GM12873 (cell line): Measurements from ENCODE around the gene AHRR.

Source experiments
- CTCF ChIP-seq: IDR thresholded peaks from 2 replicates; pipeline ENCODE4 v1.5.1; 2012; ENCODE audit warnings: low read depth, mild to moderate bottlenecking, moderate library complexity, low read length, control low read depth; ENCODE audit not compliant: insufficient read depth; ENCODE audit errors: missing control alignments

The AHRR gene

GRCh38 chr5:469752-470483, 148.4 kb downstream of the AHRR start:
- TF ChIP-seq CTCF = no peak

DNA sequence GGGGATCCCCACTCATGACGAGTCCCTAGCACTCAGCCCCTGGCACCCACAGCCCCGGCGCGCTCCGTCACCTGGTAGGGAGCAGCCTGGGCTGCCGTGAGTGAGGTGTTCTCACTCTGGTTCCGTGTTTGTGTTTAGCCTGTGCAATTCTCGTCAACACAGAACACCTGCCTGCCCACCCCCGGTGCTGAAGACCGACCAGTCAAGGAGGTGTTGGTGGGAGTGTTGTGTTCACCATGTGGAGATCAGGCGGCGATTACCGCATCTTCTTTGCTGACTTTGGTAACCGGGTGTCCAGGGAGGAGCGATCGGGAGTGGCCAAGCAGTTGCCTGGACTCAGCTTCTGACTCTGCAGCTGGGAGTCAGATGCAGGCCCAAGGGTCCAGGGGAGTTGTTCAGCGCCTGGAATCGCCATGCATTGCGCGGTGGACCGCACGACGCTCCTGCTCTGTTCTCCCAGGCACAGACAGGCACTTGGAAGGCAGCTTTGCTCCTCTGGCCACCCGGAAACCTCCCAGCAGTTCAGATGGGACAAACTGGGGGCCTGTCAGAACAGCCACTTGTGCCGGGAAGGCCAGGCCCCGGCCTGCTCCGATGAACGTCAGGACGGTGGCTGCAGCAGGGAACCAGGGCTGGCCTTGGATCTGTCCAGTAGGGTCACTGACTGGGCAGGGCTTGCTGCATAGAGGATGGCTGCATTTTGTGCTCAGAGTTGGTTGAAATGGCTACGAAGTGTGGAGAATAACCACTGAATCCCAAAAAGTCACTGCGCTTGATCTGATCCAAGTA, 149.6 kb downstream of the AHRR start:
- no peak for TF ChIP-seq CTCF

DNA sequence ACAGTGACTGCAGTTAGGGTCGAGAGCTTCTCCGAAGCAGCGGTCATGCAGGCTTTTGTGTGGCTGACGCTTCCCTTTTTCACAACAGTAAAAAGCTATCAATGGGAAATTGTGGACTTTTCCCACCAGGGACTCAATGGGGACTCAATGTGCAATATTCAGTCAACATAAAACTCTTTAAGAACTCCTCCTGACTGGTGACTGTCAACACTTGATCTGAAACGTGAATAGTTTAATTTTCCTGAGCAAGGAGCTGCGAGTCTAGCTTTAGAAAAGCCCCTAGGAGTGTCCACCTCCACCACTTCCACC, 150.2 kb downstream of the AHRR start:
- no peak for TF ChIP-seq CTCF

- TF ChIP-seq CTCF = no peak
Observed at GRCh38 chr5:472076-472655, 150.7 kb downstream of the AHRR start.

DNA sequence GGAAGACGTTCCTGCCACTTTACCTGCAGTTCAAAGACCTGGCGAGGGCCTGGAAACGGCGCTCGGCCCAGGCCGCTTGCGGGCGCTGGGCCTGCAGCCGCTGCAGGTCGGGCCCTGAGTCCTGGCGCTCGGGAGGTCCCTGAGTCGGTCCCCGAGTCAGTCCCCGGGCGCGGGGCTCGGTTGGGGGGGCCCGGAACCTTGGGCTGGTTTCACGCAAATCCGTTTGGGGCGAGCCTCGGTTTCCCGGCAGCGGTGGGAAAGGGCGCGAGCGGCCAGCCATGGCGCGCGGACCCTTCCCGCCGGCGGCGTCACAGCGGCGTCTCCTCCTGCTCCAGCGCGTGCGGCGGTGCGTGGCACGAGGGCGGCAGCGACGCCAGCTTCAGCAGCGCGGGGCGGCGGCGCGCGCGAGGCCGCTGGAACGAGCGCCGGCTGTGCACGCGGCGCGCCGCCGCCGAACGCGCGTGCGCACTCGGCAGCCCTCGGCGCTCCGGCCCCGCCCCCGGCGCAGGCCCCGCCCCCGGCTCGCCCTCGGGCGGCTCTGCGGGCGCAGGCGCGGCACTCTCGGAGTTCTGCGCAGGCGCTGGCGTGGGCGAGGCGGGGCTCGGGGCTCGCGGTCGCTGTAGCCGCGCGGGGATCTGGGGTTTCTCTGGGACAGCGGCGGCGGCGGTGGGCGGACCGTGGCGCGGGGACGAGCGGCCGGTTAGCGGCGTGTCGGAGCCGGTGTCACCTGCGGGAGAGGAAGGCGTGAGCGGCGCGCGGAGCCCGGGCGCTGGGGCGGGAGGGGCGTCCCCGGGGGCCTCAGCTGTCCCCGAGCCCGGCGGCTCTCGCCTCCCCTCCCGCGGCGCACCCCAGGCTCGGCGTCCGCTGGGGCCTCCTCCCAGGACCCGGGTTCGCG, 151.4 kb downstream of the AHRR start:
- TF ChIP-seq CTCF = no peak

DNA sequence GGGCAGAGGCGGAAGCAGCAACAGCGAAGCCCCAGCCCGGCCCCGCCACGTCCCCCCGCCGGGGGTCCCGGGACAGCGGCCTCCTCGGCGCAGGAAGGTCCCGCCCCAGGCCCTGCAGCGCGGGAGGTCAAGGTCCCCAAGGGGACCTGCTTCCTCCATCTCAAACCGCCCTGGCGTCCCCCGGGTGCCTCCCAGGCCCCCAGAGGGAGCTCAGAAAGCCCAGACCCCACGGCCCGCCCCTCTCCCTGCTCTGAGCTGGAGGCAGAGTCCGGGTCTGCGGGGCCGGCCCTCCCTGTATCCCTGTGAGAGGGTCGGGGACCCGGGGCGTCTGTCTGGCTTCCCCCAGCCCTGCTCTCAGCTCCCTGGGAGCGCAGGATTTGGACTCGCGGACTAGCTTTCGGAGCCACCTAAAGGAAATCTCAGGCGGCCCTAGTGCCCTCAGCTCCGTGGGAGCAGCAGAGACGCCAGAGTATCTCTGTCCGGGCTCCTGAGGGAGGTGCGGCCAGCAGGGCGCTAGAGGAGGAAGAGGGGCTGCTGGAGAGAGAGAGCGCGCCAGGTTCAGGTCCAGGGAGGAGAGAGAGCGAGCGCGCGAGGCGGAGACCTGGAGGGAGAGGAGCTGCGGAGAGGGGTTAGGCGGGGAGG, 152.2 kb downstream of the AHRR start:
- TF ChIP-seq CTCF = no peak
